Brain pericyte (primary cell): ENCODE results near the gene NAA38.

Experiments used
- DNase-seq: peaks from one replicate; pipeline ENCODE4 v3.0.0-alpha.2; 2012; ENCODE audit warnings: low read depth, low spot score

NAA38 gene

GRCh38 chr17:7841396-7841914 is 15.9 kb downstream of the NAA38 start:
- no peak for DNase-seq

GRCh38 chr17:7840875-7841274 is 16.5 kb downstream of the NAA38 start:
- DNase-seq: no peak

- no peak for DNase-seq
These were observed 16.9 kb downstream of the NAA38 start for GRCh38 chr17:7840441-7840840.

GRCh38 chr17:7839876-7840261 is 17.5 kb downstream of the NAA38 start:
- DNase-seq: no peak

- DNase-seq: no peak
These were observed 18.0 kb downstream of the NAA38 start for GRCh38 chr17:7839190-7839875.

- no peak for DNase-seq
These were observed 19.0 kb downstream of the NAA38 start for GRCh38 chr17:7838090-7839075.

GRCh38 chr17:7837408-7838088 is 19.8 kb downstream of the NAA38 start:
- no peak for DNase-seq

- peak; percentile 94 for DNase-seq
These were observed 20.6 kb downstream of the NAA38 start for GRCh38 chr17:7836596-7837407.

- no peak for DNase-seq
These were observed 21.4 kb downstream of the NAA38 start for GRCh38 chr17:7835814-7836595.

- DNase-seq: peak; percentile 98
These were observed 22.2 kb downstream of the NAA38 start for GRCh38 chr17:7834957-7835813.

- no peak for DNase-seq
These were observed 22.8 kb downstream of the NAA38 start for GRCh38 chr17:7834542-7834956.

- peak; percentile 68 for DNase-seq
These were observed 23.4 kb downstream of the NAA38 start, which contains the start of gene KDM6B for GRCh38 chr17:7833795-7834541. Gene KDM6B, plus strand, starts transcription at chr17:7834217. Its CDS starts 11,338 bp downstream, at chr17:7845555.

- DNase-seq: no peak
These were observed 24.2 kb downstream of the NAA38 start for GRCh38 chr17:7833011-7833794.

- DNase-seq: no peak
These were observed 24.9 kb downstream of the NAA38 start for GRCh38 chr17:7832431-7832830.

- no peak for DNase-seq
These were observed 26.1 kb downstream of the NAA38 start for GRCh38 chr17:7831233-7831632.

- no peak for DNase-seq
These were observed 26.7 kb downstream of the NAA38 start for GRCh38 chr17:7830616-7831015.

- no peak for DNase-seq
These were observed 32.0 kb downstream of the NAA38 start for GRCh38 chr17:7825206-7825990.
